ENCODE data around the gene HOXA13. TPM values are rescaled to one million over a fixed set of nuclear protein-coding genes. Genes with fewer than 3 reads are reported as not detected.

HOXA13 gene
- total RNA-seq, 3 donors from 2014 or later = 28.0 to 54.3 (median 42.2) TPM

- peak in 2 of 3 donors; percentile 66 to 71 for DNase-seq
- H3K4me3 ChIP-seq = no peak overlapping the region
- no peaks in the 10 kb centered on the region for H3K36me3 ChIP-seq (ENCODE audit: low read depth)
- no peak for TF ChIP-seq CTCF (IDR thresholded peaks at IDR 0.05)
- H3K4me1 ChIP-seq (ENCODE audit: low read depth) = peaks cover 35% of the 10 kb centered on the region
- H3K9me3 ChIP-seq = no peaks in the 10 kb centered on the region
- ATAC-seq = no peak
- intact Hi-C loops (cut with DNase I, micrococcal nuclease) = loop anchor here in 1 of 2 donors (10.0 kb wide), 1 partner anchor 780 kb away; no protein-coding TSS in a partner anchor
Observed at GRCh38 chr7:27154901-27155815, 44.7 kb downstream of the HOXA13 start.

GRCh38 chr7:27154369-27154768, 45.5 kb downstream of the HOXA13 start:
- intact Hi-C loops (cut with DNase I, micrococcal nuclease) = loop anchor here in 1 of 2 donors (10.0 kb wide), 1 partner anchor 780 kb away; no protein-coding TSS in a partner anchor
- H3K9me3 ChIP-seq = no peaks in the 10 kb centered on the region
- H3K36me3 ChIP-seq (ENCODE audit: low read depth) = no peaks in the 10 kb centered on the region
- peaks cover 37% of the 10 kb centered on the region for H3K4me1 ChIP-seq (ENCODE audit: low read depth)
- no peak overlapping the region for H3K4me3 ChIP-seq
- ATAC-seq = no peak
- TF ChIP-seq CTCF (IDR thresholded peaks at IDR 0.05) = no peak
- peak in 1 of 3 donors; percentile 48 for DNase-seq

- intact Hi-C loops (cut with DNase I, micrococcal nuclease) = loop anchor here in 1 of 2 donors (10.0 kb wide), 1 partner anchor 779 kb away; no protein-coding TSS in a partner anchor
- Histone ChIP-seq H3K4me1 (ENCODE audit: low read depth) (peaks cover 39% of the 10 kb centered on the region), H3K9me3 (no peaks in the 10 kb centered on the region), H3K4me3 (no peak overlapping the region), H3K36me3 (ENCODE audit: low read depth) (no peaks in the 10 kb centered on the region)
- TF ChIP-seq CTCF (IDR thresholded peaks at IDR 0.05) = no peak
- no peak for ATAC-seq
- peak in 1 of 3 donors; percentile 33 for DNase-seq
Observed at GRCh38 chr7:27153526-27153925, 46.4 kb downstream of the HOXA13 start.

- no peak for DNase-seq
- intact Hi-C loops (cut with DNase I, micrococcal nuclease) = loop anchor here in 1 of 2 donors (10.0 kb wide), 1 partner anchor 778 kb away; no protein-coding TSS in a partner anchor
- no peak for TF ChIP-seq CTCF (IDR thresholded peaks at IDR 0.05)
- ATAC-seq = no peak
- no peak overlapping the region for H3K4me3 ChIP-seq
- H3K4me1 ChIP-seq (ENCODE audit: low read depth) = peaks cover 41% of the 10 kb centered on the region
- no peaks in the 10 kb centered on the region for H3K36me3 ChIP-seq (ENCODE audit: low read depth)
- H3K9me3 ChIP-seq = no peaks in the 10 kb centered on the region
Observed at GRCh38 chr7:27152816-27153442, 47.0 kb downstream of the HOXA13 start.

- Histone ChIP-seq H3K9me3 (no peaks in the 10 kb centered on the region), H3K36me3 (ENCODE audit: low read depth) (no peaks in the 10 kb centered on the region), H3K4me1 (ENCODE audit: low read depth) (peaks cover 41% of the 10 kb centered on the region), H3K4me3 (peak within 1 kb of the TSS; percentile 74)
- intact Hi-C loops (cut with DNase I, micrococcal nuclease) = loop anchor here in 1 of 2 donors (10.0 kb wide), 1 partner anchor 777 kb away; no protein-coding TSS in a partner anchor
- TF ChIP-seq CTCF (IDR thresholded peaks at IDR 0.05) = no peak
- peak; percentile 48 for ATAC-seq
- DNase-seq = peak; percentile 87
Observed at GRCh38 chr7:27151931-27152815, 47.7 kb downstream of the HOXA13 start, which contains the start of gene HOXA3. TSS of gene HOXA3 (minus strand) at chr7:27152583. CDS start at chr7:27110640, 41,943 bp downstream.

Measured in mucosa of descending colon (tissue), 3 donors.